AG09309 (cell line): ENCODE results near the gene RB1.

Experiments
- DNase-seq: peaks from one replicate; pipeline ENCODE4 v3.0.0-alpha.2; 2010; ENCODE audit warnings: low read depth
- H3K4me3 ChIP-seq: 2 replicates; pipeline ENCODE4 v1.5.1; 2011; ENCODE audit warnings: mild to moderate bottlenecking, low read depth, low read length, moderate library complexity; ENCODE audit not compliant: control insufficient read depth
- CTCF ChIP-seq: IDR thresholded peaks from 2 replicates; pipeline ENCODE4 v1.5.1; 2011; ENCODE audit warnings: mild to moderate bottlenecking, low read depth, low read length, inconsistent platforms; ENCODE audit not compliant: insufficient read depth, control insufficient read depth; ENCODE audit errors: missing control alignments

The RB1 gene

DNA sequence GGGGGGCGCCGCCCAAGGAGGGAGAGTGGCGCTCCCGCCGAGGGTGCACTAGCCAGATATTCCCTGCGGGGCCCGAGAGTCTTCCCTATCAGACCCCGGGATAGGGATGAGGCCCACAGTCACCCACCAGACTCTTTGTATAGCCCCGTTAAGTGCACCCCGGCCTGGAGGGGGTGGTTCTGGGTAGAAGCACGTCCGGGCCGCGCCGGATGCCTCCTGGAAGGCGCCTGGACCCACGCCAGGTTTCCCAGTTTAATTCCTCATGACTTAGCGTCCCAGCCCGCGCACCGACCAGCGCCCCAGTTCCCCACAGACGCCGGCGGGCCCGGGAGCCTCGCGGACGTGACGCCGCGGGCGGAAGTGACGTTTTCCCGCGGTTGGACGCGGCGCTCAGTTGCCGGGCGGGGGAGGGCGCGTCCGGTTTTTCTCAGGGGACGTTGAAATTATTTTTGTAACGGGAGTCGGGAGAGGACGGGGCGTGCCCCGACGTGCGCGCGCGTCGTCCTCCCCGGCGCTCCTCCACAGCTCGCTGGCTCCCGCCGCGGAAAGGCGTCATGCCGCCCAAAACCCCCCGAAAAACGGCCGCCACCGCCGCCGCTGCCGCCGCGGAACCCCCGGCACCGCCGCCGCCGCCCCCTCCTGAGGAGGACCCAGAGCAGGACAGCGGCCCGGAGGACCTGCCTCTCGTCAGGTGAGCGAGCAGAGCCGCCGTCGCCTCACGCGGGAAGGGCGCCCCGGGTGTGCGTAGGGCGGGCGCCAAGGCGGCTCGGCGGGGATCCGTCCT, at the start of gene RB1:
Gene RB1, plus strand, starts transcription at position 393 of the 784 bp plus-strand sequence. Its CDS starts 162 bp downstream, at position 555.
- TF ChIP-seq CTCF: no peak
- DNase-seq: peak; percentile 43

GRCh38 chr13:48253849-48254248, 49.7 kb upstream of the RB1 start:
- no peak for TF ChIP-seq CTCF
- DNase-seq: no peak
- H3K4me3 ChIP-seq: no peak overlapping the region

More for the DNA sequence above, at the start of gene RB1:
- H3K4me3 ChIP-seq: peak within 1 kb of the TSS; percentile 93

- H3K4me3 ChIP-seq: no peak overlapping the region
- no peak for DNase-seq
- no peak for TF ChIP-seq CTCF
These were observed 48.5 kb upstream of the RB1 start for GRCh38 chr13:48255090-48255489.

- no peak for TF ChIP-seq CTCF
- H3K4me3 ChIP-seq: no peak overlapping the region
- DNase-seq: no peak
These were observed 47.6 kb upstream of the RB1 start for GRCh38 chr13:48255954-48256353.

GRCh38 chr13:48258002-48258401, 45.5 kb upstream of the RB1 start:
- H3K4me3 ChIP-seq: no peak overlapping the region
- TF ChIP-seq CTCF: no peak
- DNase-seq: no peak

DNA sequence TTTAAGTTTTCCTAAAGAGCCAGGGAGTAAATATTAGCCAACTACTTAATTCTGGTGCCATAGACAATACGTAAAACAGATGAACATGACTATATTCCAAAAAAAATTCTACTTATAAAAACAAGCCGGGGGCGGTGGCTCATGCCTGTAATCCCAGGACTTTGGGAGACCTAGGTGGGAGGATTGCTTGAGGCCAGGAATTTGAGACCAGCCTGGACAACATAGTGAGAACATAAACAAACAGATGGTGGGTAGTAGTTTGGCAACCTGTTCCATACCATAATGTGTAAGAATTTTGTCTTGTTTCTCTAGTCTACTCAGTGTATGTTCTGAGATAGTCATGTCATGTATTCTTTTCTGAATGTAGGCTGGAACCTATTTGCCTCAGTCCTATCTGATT, 45.1 kb upstream of the RB1 start:
- TF ChIP-seq CTCF: no peak
- no peak overlapping the region for H3K4me3 ChIP-seq
- no peak for DNase-seq

DNA sequence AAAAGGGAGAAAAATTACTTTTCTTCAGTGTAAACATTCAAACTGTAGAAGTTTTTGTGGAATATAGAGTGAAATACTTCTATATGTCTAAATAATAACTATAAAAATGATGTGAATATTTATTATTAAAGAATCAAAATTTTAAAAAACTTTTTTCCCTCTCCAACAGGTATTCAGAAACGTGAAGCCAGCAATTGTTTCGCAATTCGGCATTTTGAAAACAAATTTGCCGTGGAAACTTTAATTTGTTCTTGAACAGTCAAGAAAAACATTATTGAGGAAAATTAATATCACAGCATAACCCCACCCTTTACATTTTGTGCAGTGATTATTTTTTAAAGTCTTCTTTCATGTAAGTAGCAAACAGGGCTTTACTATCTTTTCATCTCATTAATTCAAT, 42.6 kb upstream of the RB1 start:
- H3K4me3 ChIP-seq: no peak overlapping the region

More for the DNA sequence above, 42.6 kb upstream of the RB1 start:
- TF ChIP-seq CTCF: no peak
- DNase-seq: no peak
